ENCODE data around the gene KLRC2.

KLRC2 gene

GRCh38 chr12:10409392-10409791 is 26.4 kb downstream of the KLRC2 start, which contains the start of gene KLRC4:
KLRC4 (minus strand) TSS chr12:10409757; CDS start chr12:10409575, 182 bp downstream.
- peak; percentile 77 for DNase-seq (ENCODE audit: low read depth)
- TF ChIP-seq MYC (IDR thresholded peaks at IDR 0.05; ENCODE audit: low read depth, low read length), result no peak
- no peak for TF ChIP-seq CTCF (IDR thresholded peaks at IDR 0.05; ENCODE audit: low read depth, low read length)
- no peak for TF ChIP-seq POLR2A (IDR thresholded peaks at IDR 0.05; ENCODE audit: extremely low read depth, insufficient read length)
- TF ChIP-seq MAX (IDR thresholded peaks at IDR 0.05; ENCODE audit: low read depth, low read length), result 0 out of 2 replicates have a peak, but pooled peaks have one; percentile 20
- H3K4me3 ChIP-seq (ENCODE audit: low read depth, low read length), result no peak within 1 kb of the TSS

- H3K4me3 ChIP-seq (ENCODE audit: low read depth, low read length), result no peak overlapping the region
- TF ChIP-seq CTCF (IDR thresholded peaks at IDR 0.05; ENCODE audit: low read depth, low read length) (no peak), POLR2A (IDR thresholded peaks at IDR 0.05; ENCODE audit: extremely low read depth, insufficient read length) (no peak), MYC (IDR thresholded peaks at IDR 0.05; ENCODE audit: low read depth, low read length) (no peak), MAX (IDR thresholded peaks at IDR 0.05; ENCODE audit: low read depth, low read length) (no peak)
- no peak for DNase-seq (ENCODE audit: low read depth)
These were observed 27.0 kb downstream of the KLRC2 start for GRCh38 chr12:10408842-10409241.

- DNase-seq (ENCODE audit: low read depth), result peak; percentile 46
- TF ChIP-seq CTCF (IDR thresholded peaks at IDR 0.05; ENCODE audit: low read depth, low read length), result no peak
- TF ChIP-seq MAX (IDR thresholded peaks at IDR 0.05; ENCODE audit: low read depth, low read length), result peak; percentile 65
- TF ChIP-seq MYC (IDR thresholded peaks at IDR 0.05; ENCODE audit: low read depth, low read length), result peak; percentile 45; the same call in 1 of the 2 replicates
- TF ChIP-seq POLR2A (IDR thresholded peaks at IDR 0.05; ENCODE audit: extremely low read depth, insufficient read length), result no peak
- no peak overlapping the region for H3K4me3 ChIP-seq (ENCODE audit: low read depth, low read length)
These were observed 29.1 kb downstream of the KLRC2 start for GRCh38 chr12:10406725-10407124.

- DNase-seq (ENCODE audit: low read depth), result no peak
- TF ChIP-seq MYC (IDR thresholded peaks at IDR 0.05; ENCODE audit: low read depth, low read length) (no peak), MAX (IDR thresholded peaks at IDR 0.05; ENCODE audit: low read depth, low read length) (no peak), POLR2A (IDR thresholded peaks at IDR 0.05; ENCODE audit: extremely low read depth, insufficient read length) (no peak), CTCF (IDR thresholded peaks at IDR 0.05; ENCODE audit: low read depth, low read length) (no peak)
- no peak overlapping the region for H3K4me3 ChIP-seq (ENCODE audit: low read depth, low read length)
These were observed 30.5 kb downstream of the KLRC2 start for GRCh38 chr12:10405294-10405693.

- TF ChIP-seq MAX (IDR thresholded peaks at IDR 0.05; ENCODE audit: low read depth, low read length), result no peak
- no peak for TF ChIP-seq POLR2A (IDR thresholded peaks at IDR 0.05; ENCODE audit: extremely low read depth, insufficient read length)
- no peak for TF ChIP-seq CTCF (IDR thresholded peaks at IDR 0.05; ENCODE audit: low read depth, low read length)
- no peak for TF ChIP-seq MYC (IDR thresholded peaks at IDR 0.05; ENCODE audit: low read depth, low read length)
- no peak overlapping the region for H3K4me3 ChIP-seq (ENCODE audit: low read depth, low read length)
- no peak for DNase-seq (ENCODE audit: low read depth)
These were observed 31.0 kb downstream of the KLRC2 start for GRCh38 chr12:10404798-10405197.

Data from NB4 (cell line).